HG02884 (cell line): ENCODE measurements around the gene NYNRIN.
"Not testable (repeated sequence)": the region's sequence is repeated elsewhere in the genome, so short reads cannot be mapped to it uniquely, and the experiment has no call there.

Experiments used
- ATAC-seq: cut with Tn5 transposase; IDR thresholded peaks from one replicate; pipeline ENCODE4 v1.9.1; 2021; ENCODE audit warnings: mild to moderate bottlenecking, moderate library complexity; ENCODE audit not compliant: unreplicated experiment

NYNRIN gene

DNA sequence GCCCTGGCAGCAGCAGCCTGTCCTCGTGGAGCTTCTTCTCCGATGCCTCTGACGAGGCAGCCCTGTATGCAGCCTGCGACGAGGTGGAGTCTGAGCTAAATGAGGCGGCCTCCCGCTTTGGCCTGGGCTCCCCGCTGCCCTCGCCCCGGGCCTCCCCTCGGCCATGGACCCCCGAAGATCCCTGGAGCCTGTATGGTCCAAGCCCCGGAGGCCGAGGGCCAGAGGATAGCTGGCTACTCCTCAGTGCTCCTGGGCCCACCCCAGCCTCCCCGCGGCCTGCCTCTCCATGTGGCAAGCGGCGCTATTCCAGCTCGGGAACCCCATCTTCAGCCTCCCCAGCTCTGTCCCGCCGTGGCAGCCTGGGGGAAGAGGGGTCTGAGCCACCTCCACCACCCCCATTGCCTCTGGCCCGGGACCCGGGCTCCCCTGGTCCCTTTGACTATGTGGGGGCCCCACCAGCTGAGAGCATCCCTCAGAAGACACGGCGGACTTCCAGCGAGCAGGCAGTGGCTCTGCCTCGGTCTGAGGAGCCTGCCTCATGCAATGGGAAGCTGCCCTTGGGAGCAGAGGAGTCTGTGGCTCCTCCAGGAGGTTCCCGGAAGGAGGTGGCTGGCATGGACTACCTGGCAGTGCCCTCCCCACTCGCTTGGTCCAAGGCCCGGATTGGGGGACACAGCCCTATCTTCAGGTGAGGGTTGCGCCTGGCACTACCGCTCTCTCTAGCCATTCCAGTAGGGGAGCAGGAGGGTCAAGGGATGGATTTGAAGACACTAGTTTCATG is 28.7 kb upstream of the NYNRIN start:
- no peak for ATAC-seq

DNA sequence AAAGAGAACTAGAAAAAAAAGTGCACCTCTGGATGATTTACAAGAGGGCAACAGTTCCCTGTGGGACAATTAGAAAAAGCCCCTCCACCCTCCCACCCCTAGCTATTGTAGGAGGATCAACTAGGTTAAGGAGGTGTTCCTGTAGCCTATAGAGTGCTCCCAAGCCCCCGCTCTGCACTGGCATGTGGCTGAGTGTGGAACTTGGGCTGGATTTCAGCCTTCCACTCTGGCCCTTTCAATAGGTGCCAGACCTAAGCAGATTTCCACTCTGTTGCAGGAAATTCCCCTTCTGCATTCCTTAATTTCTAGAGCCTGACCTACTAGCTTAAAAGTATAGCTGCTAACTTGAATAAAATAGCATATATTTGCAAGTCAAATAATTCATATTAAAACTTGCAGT is 28.1 kb upstream of the NYNRIN start:
- no peak for ATAC-seq

DNA sequence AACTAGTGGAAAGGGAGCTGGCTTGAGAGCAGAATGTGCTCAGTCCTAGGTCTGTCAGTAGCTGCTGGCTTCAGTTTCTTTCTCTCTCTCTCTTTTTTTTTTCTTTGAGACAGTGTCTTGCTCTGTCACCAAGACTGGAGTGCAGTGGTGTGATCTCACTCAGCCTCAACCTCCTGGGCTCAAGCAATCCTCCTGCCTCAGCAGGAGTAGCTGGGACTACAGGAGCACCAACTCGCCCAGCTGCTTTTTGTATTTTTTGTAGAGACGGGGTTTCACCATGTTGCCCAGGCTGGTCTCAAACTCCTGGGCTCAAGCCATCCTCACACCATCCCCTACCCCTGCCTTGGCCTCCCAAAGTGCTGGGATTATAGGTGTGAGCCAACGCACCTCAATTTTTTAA is 27.2 kb upstream of the NYNRIN start:
- ATAC-seq, result not testable (repeated sequence)

DNA sequence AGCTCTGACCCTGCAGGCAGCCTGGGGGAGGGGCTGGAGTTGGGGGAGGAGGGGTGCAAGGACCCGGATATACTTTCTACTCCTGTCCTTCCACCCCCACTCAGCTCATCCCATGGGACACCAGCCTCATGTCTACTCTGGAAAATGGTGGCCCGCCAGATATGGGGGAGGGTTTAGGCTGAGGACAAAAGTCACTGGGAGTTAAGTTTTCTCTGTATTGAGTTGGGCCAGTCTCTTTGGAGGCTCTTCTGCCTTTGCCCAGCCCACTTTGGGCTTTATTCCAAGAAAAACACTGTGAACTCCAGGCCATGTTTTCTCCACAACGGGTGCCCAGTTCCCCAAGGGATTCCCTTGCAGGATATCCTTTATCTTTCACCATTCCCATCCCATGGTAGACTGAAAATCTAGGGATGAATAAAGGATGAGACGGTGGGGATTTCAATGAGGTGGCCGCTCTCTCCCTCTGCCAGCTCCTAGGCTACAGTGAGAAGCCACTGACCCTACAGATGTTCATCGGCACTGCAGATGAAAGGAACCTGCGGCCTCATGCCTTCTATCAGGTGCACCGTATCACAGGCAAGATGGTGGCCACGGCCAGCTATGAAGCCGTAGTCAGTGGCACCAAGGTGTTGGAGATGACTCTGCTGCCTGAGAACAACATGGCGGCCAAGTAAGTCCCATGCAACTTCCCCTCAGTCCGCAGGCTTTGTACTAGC is 25.9 kb upstream of the NYNRIN start:
- ATAC-seq, result no peak

DNA sequence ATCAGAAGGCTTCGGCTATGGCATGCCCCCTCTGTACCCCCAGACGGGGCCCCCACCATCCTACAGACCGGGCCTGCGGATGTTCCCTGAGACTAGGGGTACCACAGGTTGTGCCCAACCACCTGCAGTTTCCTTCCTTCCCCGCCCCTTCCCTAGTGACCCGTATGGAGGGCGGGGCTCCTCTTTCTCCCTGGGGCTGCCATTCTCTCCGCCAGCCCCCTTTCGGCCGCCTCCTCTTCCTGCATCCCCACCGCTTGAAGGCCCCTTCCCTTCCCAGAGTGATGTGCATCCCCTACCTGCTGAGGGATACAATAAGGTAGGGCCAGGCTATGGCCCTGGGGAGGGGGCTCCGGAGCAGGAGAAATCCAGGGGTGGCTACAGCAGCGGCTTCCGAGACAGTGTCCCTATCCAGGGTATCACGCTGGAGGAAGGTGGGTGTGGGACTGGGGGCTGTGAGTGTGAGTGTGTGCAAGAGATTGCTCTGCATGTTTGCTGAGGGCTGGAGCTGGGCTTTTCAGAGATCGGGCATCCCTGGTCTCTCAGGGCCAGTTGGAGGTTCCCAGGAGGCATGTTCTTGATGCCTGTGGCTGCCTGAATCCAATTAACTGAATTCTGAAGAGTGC is 22.2 kb upstream of the NYNRIN start:
- no peak for ATAC-seq

DNA sequence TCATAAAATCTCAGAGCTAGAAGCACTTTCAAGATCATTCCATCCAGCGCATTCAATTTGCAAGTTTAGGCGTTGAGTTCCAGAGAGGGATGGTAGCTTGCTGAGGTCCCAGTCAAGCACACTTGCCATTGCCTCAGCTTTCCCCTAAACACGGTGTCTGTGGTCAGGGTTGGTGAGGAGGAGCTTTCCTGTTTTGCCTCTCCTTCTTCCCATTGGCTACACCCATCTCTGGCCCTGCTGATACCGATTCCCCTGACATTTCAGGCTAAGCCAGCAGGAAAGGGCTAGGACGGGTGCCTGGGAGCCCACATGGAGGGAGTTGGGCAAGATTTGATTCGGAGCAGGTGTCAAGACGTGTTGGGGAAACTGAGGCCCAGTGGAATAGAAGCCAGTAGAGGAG is 21.7 kb upstream of the NYNRIN start:
- ATAC-seq, result no peak

DNA sequence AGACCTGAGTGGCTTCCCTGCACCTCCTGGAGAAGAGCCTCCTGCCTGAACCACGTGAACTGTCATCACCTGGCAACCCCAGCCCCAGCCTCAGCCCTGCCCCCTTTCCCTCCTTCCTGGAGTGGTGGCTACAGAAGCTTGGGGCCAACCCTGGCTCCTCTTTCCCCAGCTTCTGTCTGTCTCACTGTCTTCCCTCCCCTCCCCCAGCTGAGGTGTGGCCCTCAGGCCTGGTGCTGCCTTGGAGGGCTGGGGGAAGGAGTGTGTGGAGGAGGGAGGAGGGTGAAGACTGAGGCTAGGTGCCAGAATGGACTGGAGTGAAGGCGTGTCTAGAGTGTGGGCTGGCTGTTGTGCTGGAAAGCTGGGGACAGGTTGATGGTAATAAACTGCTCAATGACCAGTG is 21.1 kb upstream of the NYNRIN start:
- ATAC-seq, result no peak

DNA sequence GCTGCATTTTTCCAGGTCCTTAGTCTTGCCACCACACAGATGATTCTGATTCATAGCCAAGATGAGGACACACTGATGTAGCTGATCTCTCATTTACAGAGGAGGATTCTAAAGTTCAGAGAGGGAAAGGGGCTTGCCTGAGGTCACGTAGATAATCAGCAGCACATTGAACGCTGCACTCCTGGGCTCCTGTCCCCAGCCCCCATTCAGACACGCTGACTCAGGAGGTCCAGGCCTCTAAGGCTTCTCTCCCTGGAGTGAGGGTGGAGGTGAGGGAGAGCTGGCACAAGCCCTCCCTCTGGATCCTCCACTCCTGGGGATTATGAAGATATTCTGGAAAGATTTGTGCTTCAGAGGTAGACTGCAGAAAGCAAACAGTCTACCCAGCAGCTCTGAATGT is 20.5 kb upstream of the NYNRIN start:
- no peak for ATAC-seq

DNA sequence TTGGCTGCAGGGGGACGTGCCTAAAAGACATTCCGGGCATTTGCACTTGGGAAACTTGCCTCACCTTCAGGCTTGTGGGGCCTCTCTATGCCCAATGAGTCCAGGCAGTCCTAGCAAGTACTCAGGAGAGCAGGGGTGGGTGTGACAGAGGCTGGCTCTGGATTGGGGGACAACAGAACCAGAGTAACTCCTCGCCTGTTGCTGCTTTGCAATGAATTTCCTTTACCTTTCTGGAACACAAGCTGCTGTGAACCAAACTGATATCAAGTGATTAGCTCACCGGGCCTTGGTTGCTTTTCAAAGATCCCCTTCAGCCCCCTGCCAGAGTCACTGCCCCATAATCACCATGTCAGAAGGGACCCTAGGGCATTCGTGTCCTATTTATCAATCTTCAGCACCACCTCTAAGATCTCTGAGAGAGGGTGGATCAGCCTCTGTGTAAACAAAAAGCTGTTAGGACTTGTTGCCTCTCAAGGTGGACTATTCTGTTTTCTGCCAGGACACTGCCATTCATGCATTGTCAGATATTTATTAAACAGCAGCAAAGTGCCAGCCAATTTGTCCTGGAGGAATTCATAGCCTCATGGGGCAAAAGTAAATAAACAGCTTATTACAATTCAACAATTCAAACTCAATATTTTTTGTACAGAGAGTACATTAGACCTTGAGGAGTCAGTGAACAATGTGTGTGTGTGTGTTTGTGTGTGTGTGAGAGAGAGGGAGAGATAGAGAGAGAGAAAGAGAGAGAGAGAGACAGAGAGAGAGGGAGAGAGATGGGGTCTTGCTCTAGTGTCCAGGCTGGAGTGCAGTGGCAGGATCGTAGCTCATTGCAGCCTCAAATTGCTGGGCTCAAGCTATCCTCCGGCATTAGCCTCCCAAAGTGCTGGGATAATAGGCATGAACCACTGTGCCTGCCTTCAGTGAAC is 19.6 kb upstream of the NYNRIN start:
- no peak for ATAC-seq

DNA sequence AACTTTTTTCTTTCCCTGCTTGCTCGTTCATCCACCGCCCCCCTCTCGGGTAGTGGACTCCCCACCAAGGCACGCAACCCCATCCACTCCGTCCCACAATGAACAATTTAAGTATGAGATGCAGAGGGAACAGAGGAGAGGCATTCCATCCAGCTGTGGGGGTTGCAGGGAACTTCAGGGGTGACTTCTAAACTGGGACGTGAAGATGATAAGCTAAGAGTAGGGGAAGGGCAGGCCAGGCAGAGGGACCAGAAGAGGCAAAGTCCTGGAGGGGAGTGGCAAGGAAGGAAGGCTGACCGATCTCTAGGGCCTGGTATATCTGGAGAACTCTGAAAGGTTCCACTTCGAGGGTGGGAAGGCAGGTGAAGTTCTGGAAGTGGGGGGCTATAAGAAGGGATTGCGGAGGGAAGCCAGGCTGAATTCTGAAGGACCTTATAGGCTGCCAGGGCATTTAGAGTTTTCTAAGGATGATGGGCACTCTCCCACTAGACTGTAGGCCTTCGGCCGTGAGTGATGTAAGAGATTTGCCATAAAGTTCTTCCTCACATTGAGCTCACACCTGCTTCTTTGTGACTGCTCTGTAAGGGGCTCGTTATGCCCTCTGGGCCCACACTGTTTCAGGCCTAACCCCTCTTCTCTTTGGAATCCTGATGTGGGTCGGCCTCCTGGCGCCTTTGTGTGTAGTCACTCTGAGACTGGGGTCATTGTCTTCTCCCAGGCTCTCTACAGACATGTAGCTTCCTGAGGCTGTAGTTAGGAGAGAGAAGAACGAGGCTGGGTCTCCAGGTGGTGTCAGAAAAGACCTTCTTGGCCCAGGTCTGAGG is 18.7 kb upstream of the NYNRIN start:
- no peak for ATAC-seq

DNA sequence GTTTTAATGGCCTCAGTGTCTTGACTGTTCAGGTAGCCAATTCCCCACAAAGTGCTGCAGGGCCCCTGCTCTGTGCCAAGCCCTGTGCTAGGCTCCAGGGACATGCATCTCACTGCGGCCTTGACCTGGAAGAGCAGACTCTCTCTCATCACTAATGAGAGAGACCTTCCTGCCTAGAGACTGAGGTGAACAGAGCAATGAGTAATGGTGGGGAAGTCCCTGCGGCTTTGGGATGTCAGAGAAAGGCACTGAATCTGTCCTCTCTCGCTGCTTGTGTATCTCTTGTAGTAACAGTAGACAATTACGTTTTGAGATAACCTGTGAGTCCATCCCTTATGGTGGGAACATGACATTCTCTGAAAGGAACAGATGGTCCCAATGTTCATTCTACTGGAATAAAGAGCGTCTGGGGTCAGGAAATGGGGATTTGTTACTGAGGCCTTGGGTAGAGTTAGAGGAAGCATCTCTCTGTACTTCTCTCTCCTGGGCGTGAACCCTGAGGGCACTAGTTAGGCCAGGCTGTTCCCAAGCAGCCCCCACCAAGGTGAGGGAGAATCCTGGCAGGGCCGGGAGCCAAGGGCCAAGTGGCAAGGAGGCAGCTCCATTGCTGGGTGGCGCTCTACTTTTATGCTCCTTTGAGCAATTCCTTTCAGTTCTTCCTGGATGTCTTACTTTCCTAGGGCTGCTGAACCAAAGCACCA is 17.3 kb upstream of the NYNRIN start:
- no peak for ATAC-seq

DNA sequence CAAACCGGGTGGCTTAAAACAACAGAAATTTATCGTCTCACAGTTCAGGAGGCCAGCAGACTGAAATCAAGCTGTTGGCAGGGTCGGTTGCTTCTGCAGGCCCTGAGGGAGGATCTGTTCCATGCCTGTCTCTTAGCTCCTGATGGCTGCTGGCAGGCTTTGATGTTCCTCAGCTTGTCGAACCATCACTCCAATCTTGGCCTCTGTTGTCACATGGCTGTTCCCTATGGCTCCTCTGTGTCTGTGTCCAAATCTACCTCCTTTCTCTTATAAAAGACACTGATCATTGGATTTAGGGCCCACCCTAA is 16.8 kb upstream of the NYNRIN start:
- ATAC-seq, result no peak

DNA sequence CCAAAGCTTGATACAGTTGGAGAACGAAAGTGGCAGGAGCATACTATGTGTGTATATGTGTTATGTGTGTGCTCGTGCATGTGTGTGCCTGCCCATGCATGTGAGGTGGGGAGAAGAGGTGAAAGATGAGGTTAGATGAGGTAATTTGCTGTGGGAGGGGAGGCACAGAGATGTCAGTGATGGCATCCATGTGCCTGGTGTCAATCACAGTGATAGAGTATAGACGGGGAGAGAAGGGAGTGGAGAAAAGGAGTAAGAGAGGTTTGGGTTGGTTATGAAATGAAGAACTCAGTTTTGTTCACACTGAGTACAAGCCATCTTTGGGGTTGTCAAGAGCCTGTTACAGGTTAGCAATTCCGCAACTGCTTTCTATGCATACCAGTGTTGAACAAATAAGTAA is 14.6 kb upstream of the NYNRIN start:
- ATAC-seq, result no peak

DNA sequence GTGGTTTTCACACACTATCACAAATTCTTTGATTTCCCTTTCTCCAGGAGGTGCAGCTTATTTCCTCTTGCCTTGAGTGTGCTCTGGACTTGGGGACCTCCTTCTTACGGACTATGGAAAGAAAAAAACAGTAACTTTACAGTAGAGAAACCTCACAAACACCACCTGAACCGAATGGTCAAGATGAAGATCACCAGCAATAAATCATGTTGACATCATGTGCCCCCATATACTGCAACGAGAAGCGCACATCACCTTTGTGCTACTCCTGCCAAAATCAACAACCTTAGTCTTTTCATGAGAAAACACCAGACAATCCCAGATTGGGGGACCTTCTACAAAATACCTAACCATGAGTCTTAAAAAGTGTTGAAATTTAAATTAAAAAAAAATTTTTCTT is 13.3 kb upstream of the NYNRIN start:
- no peak for ATAC-seq

DNA sequence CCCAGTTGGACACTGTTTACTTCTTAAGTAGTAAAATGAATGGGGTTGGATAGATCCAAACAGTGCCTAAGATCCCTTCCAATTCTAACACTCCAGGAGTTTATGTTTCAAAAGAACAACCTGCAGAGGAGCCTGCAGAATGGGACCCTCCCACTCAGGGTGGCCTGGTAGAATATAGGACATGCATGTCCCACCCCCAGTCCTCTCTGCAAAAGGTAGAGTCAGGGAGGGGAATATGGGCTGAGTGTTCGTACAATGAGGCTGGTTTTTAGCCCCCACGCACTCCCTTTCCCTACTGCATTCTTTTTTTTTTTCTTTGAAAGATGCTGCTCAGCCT is 11.8 kb upstream of the NYNRIN start:
- no peak for ATAC-seq

DNA sequence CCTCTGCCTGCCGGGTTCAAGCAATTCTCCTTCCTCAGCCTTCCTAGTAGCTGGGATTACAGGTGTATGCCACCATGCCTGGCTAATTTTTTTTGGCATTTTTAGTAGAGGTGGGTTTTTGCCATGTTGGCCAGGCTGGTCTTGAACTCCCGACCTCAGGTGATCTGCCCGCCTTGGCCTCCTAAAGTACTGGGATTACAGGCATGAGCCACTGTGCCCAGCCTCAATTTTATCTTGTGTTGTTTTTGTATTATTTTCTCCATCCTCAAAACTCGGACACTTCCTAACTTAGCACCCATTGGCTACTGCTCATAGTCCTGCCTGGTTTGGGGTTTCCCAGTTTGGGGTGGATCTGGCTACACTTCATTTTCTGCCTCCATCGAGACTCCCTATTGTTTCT is 11.2 kb upstream of the NYNRIN start:
- not testable (repeated sequence) for ATAC-seq

DNA sequence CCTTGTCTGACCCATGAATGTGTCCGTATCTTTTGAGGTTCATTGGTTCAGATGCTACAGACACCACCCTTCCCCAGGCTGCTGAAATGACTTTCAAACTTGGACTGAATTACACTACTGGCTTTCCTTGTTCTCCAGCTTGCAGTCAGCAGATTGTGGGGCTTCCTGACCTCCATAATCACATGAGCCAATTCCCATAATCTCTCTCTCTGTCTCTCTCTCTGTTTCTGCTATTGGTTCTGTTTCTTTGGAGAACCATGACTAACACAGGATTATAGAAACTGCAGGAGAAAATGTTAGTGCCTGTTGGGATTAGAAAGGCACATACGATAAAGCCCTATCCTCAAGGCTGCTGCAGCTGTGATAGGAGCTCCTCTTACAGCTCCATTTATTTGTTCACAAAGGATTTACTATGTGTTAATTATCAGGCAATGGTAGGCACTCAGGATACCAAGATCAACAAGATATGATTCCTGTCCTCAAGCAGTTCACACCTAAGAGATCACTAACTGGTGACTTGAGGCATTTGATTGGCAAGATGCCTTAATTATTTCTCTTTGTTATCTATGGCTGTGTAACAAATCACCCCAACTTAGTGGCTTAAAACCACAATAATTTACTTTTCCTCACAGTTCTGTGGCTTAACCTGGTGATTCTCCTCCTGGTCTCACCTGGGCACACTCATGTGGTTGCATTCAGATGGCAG is 10.2 kb upstream of the NYNRIN start:
- no peak for ATAC-seq

DNA sequence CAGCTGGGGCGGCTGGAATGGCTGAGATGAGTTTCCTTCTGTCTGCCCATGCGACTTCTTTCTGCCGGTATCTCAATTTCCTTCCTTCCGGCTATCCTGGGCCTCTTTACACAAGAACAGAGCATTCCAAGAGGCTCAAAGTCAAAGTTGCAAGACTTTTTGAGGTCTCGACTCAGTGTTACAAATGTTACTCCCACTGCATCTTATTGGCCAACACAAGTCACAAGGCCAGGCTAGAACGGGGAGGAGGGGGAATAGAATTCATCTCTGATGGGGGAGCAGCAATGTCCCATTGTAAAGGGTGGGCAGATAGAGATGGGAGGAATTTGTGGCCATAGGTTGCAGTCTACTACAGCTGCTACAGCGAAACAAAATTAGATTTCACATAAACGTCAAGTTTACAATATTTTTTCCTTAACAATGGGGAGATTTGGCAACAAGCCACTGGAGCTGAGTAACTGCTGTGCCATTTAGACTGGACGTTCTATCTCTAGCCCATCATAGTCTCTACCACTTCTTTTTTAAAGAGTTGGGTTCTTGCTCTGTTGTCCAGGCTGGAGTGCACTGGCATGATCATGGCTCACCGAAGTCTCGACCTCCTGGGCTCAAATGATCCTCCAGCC is 9.5 kb upstream of the NYNRIN start:
- ATAC-seq, result no peak
